Measurements from ENCODE around the gene LRRK2. TPM values are rescaled to one million over a fixed set of nuclear protein-coding genes. Genes with fewer than 3 reads are reported as not detected.

The LRRK2 gene
- total RNA-seq, 1 experiment from 2014 or later = 3.1 TPM

DNA sequence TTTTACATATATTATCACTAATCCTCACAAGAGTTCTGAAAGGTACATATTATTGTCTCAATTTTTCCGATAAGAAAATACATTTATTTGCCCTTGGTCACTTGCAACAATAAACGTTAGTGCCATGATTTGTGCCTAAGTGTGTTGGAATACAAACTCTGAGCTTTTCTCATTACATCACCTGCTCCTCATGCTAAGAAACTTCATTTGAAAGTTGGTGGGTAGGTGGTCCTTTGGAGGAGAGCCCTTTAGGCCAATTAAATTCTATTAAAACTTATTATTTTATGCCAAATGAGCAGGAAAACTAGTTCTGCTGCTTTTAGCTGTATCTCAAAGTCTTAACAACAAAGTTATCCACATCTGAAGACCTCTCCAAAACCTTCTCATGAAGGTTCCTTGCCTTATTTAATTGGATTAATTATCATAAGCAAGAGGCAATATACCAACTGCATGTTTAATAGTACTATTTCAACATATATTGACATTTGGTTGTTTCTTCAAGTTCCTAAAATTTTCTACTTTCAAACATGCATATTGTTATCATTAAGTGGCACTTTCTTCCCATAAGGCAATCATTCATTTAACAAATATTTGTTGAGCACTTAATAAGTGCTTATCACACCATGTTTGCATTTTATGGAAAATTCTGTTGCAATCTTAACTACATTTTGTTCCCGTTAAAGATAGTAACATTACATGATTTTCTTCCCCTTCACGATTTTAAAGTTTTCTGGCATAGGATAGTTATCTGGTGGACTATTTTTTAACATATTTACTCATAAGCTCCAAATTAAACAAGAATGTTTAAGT, 40.1 kb upstream of the LRRK2 start:
- H3K4me1 ChIP-seq (ENCODE audit: insufficient read depth, low read length, poor library complexity, severe bottlenecking) = no peaks in the 10 kb centered on the region
- ChIA-PET CTCF (no interaction called here), POLR2A (ENCODE audit: low non-redundant PET) (interaction anchor here (0.5 kb wide), 1 partner anchor 29 kb away, joined by 10 read pairs; no protein-coding TSS in a partner anchor)
- intact Hi-C loops (cut with micrococcal nuclease; ENCODE audit: unreplicated experiment) = no loop called here
- no peaks in the 10 kb centered on the region for H3K27me3 ChIP-seq (replicated peaks; ENCODE audit: insufficient read depth, low read depth, low read length, poor library complexity)
- no peak for DNase-seq (ENCODE audit: low spot score)
- no TSS peak for BruUV-seq (replicated peaks)
- peaks cover 5% of the 10 kb centered on the region for H3K9me3 ChIP-seq (ENCODE audit: low read depth, low read length, poor library complexity, severe bottlenecking)
- no peak overlapping the region for H3K27ac ChIP-seq (ENCODE audit: low read depth, low read length, poor library complexity, severe bottlenecking)
- H3K4me3 ChIP-seq (ENCODE audit: low read depth, low read length, poor library complexity, severe bottlenecking) = no peak overlapping the region
- no peak for TF ChIP-seq EZH2 (IDR thresholded peaks at IDR 0.05; ENCODE audit: borderline replicate concordance, low read depth, low read length, poor library complexity, severe bottlenecking)
- H3K36me3 ChIP-seq (ENCODE audit: insufficient read depth, low read length, poor library complexity, severe bottlenecking) = no peaks in the 10 kb centered on the region

DNA sequence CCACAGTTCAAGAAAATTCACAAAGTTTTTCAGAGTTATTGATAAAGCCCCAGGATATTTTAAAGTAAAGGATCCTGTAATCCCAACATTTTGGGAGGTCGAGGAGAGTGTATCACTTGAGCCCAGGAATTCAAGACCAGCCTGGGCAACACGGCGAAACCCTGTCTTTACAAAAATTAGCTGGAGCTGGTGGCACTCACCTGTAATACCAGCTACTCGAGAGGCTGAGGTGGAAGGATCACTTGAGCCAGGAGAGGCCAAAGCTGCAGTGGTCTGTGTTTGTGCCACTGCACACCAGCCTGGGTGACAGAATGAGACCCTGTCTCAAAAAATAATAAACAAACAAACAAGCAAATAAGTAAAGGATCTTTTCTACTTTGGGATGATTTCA, 39.5 kb upstream of the LRRK2 start:
- Histone ChIP-seq H3K4me1 (ENCODE audit: insufficient read depth, low read length, poor library complexity, severe bottlenecking) (no peaks in the 10 kb centered on the region), H3K36me3 (ENCODE audit: insufficient read depth, low read length, poor library complexity, severe bottlenecking) (no peaks in the 10 kb centered on the region), H3K27ac (ENCODE audit: low read depth, low read length, poor library complexity, severe bottlenecking) (no peak overlapping the region), H3K9me3 (ENCODE audit: low read depth, low read length, poor library complexity, severe bottlenecking) (peaks cover 11% of the 10 kb centered on the region), H3K27me3 (replicated peaks; ENCODE audit: insufficient read depth, low read depth, low read length, poor library complexity) (no peaks in the 10 kb centered on the region), H3K4me3 (ENCODE audit: low read depth, low read length, poor library complexity, severe bottlenecking) (no peak overlapping the region)
- TF ChIP-seq EZH2 (IDR thresholded peaks at IDR 0.05; ENCODE audit: borderline replicate concordance, low read depth, low read length, poor library complexity, severe bottlenecking) = no peak
- TF ChIP-seq, protein P1, sequence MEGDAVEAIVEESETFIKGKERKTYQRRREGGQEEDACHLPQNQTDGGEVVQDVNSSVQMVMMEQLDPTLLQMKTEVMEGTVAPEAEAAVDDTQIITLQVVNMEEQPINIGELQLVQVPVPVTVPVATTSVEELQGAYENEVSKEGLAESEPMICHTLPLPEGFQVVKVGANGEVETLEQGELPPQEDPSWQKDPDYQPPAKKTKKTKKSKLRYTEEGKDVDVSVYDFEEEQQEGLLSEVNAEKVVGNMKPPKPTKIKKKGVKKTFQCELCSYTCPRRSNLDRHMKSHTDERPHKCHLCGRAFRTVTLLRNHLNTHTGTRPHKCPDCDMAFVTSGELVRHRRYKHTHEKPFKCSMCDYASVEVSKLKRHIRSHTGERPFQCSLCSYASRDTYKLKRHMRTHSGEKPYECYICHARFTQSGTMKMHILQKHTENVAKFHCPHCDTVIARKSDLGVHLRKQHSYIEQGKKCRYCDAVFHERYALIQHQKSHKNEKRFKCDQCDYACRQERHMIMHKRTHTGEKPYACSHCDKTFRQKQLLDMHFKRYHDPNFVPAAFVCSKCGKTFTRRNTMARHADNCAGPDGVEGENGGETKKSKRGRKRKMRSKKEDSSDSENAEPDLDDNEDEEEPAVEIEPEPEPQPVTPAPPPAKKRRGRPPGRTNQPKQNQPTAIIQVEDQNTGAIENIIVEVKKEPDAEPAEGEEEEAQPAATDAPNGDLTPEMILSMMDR (conservative IDR thresholded peaks at IDR 0.05; ENCODE audit: low read depth, low read length) = no peak
- POLR2A ChIA-PET (ENCODE audit: low non-redundant PET) = no interaction called here
- intact Hi-C loops (cut with micrococcal nuclease; ENCODE audit: unreplicated experiment) = no loop called here
- BruUV-seq (replicated peaks) = no TSS peak
- CTCF ChIA-PET = no interaction called here
- no peak for DNase-seq (ENCODE audit: low spot score)

DNA sequence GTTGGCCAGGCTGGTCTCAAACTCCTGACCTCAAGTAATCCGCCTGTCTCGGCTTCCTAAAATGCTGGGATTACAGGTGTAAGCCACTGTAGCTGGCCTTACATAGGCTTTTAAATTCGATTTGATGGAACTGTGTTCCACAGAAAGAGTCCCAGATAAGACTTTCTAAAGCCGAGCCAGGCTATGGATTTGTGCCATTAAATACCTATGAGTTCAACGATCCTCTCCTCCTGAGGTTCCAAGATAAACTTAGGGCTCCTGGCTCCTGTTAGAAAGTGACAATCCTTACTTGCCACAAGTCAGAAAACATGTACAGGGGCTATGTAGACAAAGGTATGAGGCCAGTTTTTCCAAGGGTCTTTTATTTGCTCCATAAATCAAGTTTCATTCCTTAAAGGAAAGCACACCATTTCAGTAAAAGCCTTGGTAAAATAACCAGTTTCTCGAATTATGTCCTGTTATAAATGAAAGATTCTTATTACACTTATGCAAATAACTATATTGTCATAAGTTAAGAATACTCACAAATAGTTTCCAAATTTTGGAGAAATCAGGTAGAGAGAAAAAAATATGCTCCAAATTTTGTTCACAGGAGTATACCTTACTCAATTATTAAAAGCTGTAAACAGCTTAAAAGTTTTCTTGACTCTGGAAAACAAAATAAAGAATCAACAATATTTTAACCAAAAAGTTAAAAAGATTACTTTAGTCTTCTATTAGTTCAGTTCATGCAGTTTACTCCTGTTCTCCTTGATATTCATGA, 36.1 kb upstream of the LRRK2 start:
- no TSS peak for BruUV-seq (replicated peaks)
- H3K36me3 ChIP-seq (ENCODE audit: insufficient read depth, low read length, poor library complexity, severe bottlenecking) = no peaks in the 10 kb centered on the region
- intact Hi-C loops (cut with micrococcal nuclease; ENCODE audit: unreplicated experiment) = no loop called here
- no peak overlapping the region for H3K4me3 ChIP-seq (ENCODE audit: low read depth, low read length, poor library complexity, severe bottlenecking)
- H3K27ac ChIP-seq (ENCODE audit: low read depth, low read length, poor library complexity, severe bottlenecking) = no peak overlapping the region
- DNase-seq (ENCODE audit: low spot score) = no peak
- H3K27me3 ChIP-seq (replicated peaks; ENCODE audit: insufficient read depth, low read depth, low read length, poor library complexity) = no peaks in the 10 kb centered on the region
- peaks cover 15% of the 10 kb centered on the region for H3K9me3 ChIP-seq (ENCODE audit: low read depth, low read length, poor library complexity, severe bottlenecking)
- ChIA-PET CTCF (no interaction called here), POLR2A (ENCODE audit: low non-redundant PET) (no interaction called here)
- TF ChIP-seq EZH2 (IDR thresholded peaks at IDR 0.05; ENCODE audit: borderline replicate concordance, low read depth, low read length, poor library complexity, severe bottlenecking) = no peak
- TF ChIP-seq, protein P1 (conservative IDR thresholded peaks at IDR 0.05; ENCODE audit: low read depth, low read length) = no peak
- H3K4me1 ChIP-seq (ENCODE audit: insufficient read depth, low read length, poor library complexity, severe bottlenecking) = no peaks in the 10 kb centered on the region

All from A673 (cell line).